Osteoblast (primary cell): ENCODE data around the gene NME4. TPM values are rescaled to one million over a fixed set of nuclear protein-coding genes. Genes with fewer than 3 reads are reported as not detected.

Experiments
- DNase-seq: peaks from one replicate; pipeline ENCODE4 v3.0.0; 2011; ENCODE audit warnings: low spot score, mixed read lengths; ENCODE audit not compliant: insufficient read length; ENCODE audit errors: missing footprints
- H2AFZ ChIP-seq: 2 replicates; pipeline ENCODE4 v1.6.0; 2011; ENCODE audit warnings: mild to moderate bottlenecking, low read length
- H3K27ac ChIP-seq: 2 replicates; pipeline ENCODE4 v1.5.1; 2011; ENCODE audit warnings: mild to moderate bottlenecking, low read depth, low read length, moderate library complexity
- H3K27me3 ChIP-seq: 2 replicates; pipeline ENCODE4 v1.6.0; 2012; ENCODE audit warnings: mild to moderate bottlenecking, control low read depth, inconsistent platforms, low read length, moderate library complexity; ENCODE audit not compliant: insufficient read depth
- H3K36me3 ChIP-seq: 2 replicates; pipeline ENCODE4 v1.5.1; 2011; ENCODE audit warnings: mild to moderate bottlenecking, low read length, control low read depth, moderate library complexity; ENCODE audit not compliant: insufficient read depth
- H3K4me1 ChIP-seq: 2 replicates; pipeline ENCODE4 v1.5.1; 2011; ENCODE audit warnings: mild to moderate bottlenecking, low read length, control low read depth, moderate library complexity; ENCODE audit not compliant: insufficient read depth
- H3K4me2 ChIP-seq: 2 replicates; pipeline ENCODE4 v1.6.0; 2011; ENCODE audit warnings: mild to moderate bottlenecking, low read length; ENCODE audit not compliant: insufficient read depth
- H3K4me3 ChIP-seq: fragments of 200-600 bp; sonication (generic); 3 replicates; pipeline ENCODE4 v1.5.1; 2012; ENCODE audit warnings: mild to moderate bottlenecking, low read length, inconsistent platforms; ENCODE audit not compliant: insufficient read depth
- H3K79me2 ChIP-seq: 2 replicates; pipeline ENCODE4 v1.6.0; 2012; ENCODE audit warnings: mild to moderate bottlenecking, low read length, control low read depth, inconsistent platforms; ENCODE audit not compliant: insufficient read depth
- H3K9me3 ChIP-seq: 2 replicates; pipeline ENCODE4 v1.5.1; 2011; ENCODE audit warnings: low read depth, low read length, control low read depth
- H4K20me1 ChIP-seq: 2 replicates; pipeline ENCODE4 v1.6.0; 2012; ENCODE audit warnings: mild to moderate bottlenecking, low read length, control low read depth; ENCODE audit not compliant: insufficient read depth
- CTCF ChIP-seq: IDR thresholded peaks from 2 replicates; pipeline ENCODE4 v1.5.1; 2011; ENCODE audit warnings: mild to moderate bottlenecking, low read depth, low read length, moderate library complexity; ENCODE audit errors: extremely low read depth
- total RNA-seq: library from RNA; depleted of rRNA; stranded (reverse); fragments of >200 nt; gene quantifications from 2 replicates; pipeline ENCODE4 v1.2.3, GENCODE V29; 2012

NME4 gene
- total RNA-seq, 1 donor: 83.6 TPM

GRCh38 chr16:400061-400591 is 3.1 kb downstream of the NME4 start:
- H4K20me1 ChIP-seq: peaks cover 7% of the 10 kb centered on the region
- peaks cover 6% of the 10 kb centered on the region for H3K36me3 ChIP-seq
- H3K9me3 ChIP-seq: no peaks in the 10 kb centered on the region
- H3K4me2 ChIP-seq: peak overlapping the region; percentile 66
- no peaks in the 10 kb centered on the region for H3K27me3 ChIP-seq
- peak overlapping the region; percentile 90 for H3K4me3 ChIP-seq
- no peak overlapping the region for H2AFZ ChIP-seq
- no peak for TF ChIP-seq CTCF
- H3K4me1 ChIP-seq: peaks cover 9% of the 10 kb centered on the region
- H3K79me2 ChIP-seq: peaks cover 19% of the 10 kb centered on the region
- H3K27ac ChIP-seq: no peak overlapping the region
- peak; percentile 66 for DNase-seq

DNA sequence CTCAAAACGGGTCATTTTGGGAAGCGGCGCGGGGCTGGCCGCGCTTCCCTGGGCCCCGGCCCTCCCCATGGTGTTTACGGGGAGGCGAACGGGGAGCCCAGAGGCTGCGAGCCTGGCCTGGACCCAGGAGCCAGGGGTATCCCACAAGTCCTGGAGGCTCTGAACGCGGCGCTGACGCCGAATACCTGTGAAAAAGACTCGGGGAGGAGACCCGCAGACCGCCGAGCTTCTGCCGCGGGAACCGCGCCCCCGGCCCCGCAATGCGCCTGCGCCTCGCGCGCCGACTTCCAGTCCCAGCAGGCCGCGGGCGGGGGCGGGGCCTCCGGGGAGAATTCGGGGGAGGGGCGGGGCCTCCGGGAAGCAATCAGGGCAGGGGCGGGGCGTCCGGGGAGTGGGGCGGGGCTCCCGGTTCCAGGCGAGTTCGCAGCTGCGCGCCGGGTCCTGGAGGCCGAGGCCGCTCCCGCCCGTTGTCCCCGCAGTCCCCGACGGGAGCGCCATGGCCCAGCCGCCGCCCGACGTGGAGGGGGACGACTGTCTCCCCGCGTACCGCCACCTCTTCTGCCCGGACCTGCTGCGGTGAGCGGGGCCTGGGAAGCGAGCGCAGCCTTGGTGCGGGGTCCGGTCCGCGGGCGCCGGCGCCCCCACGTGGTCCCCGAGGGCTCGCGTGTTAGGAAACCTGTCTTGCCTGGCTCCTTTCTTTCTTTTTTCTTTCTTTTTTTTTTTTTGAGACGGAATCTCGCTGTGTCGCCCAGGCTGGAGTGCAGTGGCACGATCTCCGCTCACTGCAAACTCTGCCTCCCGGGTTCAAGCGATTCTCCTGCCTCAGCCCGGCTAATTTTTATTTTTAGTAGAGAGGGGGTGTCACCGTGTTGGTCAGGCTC is 4.7 kb downstream of the NME4 start, which contains the start of gene DECR2:
DECR2 (plus strand) TSS at position 418 of the 881 bp plus-strand sequence; CDS start at position 497, 79 bp downstream.
- H3K36me3 ChIP-seq: peaks cover 6% of the 10 kb centered on the region
- H3K4me3 ChIP-seq: peak within 1 kb of the TSS; percentile 90
- peak; percentile 100 for DNase-seq
- peak within 1 kb of the TSS; percentile 81 for H3K4me2 ChIP-seq
- peaks cover 19% of the 10 kb centered on the region for H3K79me2 ChIP-seq
- H3K4me1 ChIP-seq: peaks cover 9% of the 10 kb centered on the region
- H2AFZ ChIP-seq: peak within 1 kb of the TSS; percentile 80
- H3K27me3 ChIP-seq: no peaks in the 10 kb centered on the region
- TF ChIP-seq CTCF: peak; percentile 31
- peaks cover 7% of the 10 kb centered on the region for H4K20me1 ChIP-seq
- peak within 1 kb of the TSS; percentile 70 for H3K27ac ChIP-seq
- H3K9me3 ChIP-seq: no peaks in the 10 kb centered on the region

DNA sequence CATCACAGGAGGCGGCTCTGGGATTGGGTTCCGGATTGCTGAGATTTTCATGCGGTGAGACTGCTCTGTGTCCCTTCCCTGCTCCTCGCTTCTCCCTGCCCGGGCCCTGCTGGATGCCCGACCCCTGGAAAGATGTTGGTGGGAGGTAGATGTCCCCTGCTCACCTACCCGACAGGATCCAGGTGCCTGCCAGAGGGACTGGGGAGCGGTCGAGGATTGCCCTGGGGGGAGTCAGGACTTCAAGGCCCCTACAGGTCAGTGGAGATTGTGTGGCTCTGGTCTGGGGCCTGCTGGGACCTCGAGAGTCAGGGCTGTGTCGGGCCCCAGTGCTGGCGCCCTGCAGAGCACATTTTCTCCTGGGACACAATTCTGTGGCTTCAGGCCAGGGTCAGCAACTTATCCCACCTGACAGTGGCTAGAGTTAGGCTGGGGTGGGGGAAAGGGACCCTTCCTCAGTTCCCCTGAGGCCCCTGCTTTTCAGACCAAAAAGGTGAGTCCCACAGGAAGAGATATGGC is 8.0 kb downstream of the NME4 start:
- Histone ChIP-seq H3K36me3 (peaks cover 12% of the 10 kb centered on the region), H3K4me2 (no peak overlapping the region), H3K4me3 (no peak overlapping the region), H3K27me3 (no peaks in the 10 kb centered on the region), H2AFZ (no peak overlapping the region), H3K79me2 (peaks cover 17% of the 10 kb centered on the region), H3K27ac (no peak overlapping the region), H3K9me3 (no peaks in the 10 kb centered on the region), H3K4me1 (peaks cover 9% of the 10 kb centered on the region), H4K20me1 (no peaks in the 10 kb centered on the region)
- TF ChIP-seq CTCF: no peak
- peak; percentile 58 for DNase-seq
